CD4-positive, alpha-beta T cell treated with Interleukin-17A for 4 hours (primary cell): ENCODE results near the gene IGFN1.

Source experiments
- DNase-seq: peaks from one replicate; pipeline ENCODE4 v3.0.0-alpha.2; 2020; ENCODE audit warnings: mixed read lengths

Gene IGFN1

DNA sequence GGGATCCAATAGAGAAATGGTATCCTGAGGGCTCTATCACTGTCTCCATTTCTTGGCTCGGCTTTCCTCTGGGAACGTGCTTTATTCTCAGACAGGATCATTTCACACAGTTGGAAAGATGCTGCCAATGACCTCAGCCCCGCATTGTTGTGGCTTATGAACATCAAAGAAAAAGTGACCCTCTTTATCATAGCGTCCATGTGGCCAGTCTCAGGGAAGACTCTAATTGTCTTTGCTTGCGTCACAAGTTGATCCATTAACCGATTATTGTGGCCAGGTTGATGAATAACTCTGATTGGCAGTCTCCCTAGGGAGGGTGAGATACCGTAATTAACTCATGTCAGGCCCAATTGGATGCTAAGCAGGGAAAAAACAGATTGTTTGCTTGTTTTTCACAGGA, 26.0 kb upstream of the IGFN1 start:
- no peak for DNase-seq

DNA sequence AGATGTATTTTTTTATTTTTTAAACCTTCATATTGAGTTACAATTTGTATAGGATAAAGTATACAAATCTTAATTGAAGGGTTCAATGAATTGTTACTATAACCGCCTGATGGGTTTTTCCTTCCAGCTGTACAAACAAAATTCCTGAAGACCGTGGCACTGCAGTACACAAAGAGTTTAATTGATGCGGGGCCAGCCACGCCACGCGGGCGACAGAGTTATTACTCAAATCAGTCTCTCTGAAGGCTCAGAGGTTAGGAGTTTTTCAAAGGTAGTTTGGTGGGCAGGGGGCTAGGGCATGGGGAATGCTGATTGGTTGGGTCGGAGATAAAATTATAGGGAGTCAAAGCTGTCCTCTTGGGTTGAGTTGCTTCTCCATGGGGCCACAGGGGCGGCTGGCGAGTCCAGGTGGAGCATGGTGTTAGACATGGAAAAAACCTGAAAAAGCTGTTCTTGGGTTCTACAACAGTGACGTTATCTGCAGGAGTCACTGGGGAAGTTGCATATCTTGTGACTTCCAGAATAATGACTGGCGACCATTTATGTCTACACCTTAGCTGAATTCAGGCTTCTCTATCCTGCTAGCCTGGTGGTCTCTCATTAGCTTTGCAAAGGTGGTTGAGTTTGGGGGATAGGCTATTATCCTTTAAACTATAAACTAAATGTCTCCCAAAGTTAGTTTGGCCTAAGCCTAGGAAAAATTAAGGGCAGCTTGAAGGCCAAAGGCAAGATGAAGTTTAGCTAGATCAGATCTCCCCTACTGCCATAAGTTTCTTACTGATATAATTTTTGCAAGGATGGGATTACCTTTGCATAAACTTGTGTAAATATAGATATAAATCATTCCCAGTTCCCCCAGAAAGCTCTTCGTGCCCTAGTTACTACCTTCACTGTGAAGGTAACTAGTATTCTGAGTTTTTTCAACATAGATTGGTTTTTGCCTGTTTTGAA, 23.3 kb upstream of the IGFN1 start:
- no peak for DNase-seq

DNA sequence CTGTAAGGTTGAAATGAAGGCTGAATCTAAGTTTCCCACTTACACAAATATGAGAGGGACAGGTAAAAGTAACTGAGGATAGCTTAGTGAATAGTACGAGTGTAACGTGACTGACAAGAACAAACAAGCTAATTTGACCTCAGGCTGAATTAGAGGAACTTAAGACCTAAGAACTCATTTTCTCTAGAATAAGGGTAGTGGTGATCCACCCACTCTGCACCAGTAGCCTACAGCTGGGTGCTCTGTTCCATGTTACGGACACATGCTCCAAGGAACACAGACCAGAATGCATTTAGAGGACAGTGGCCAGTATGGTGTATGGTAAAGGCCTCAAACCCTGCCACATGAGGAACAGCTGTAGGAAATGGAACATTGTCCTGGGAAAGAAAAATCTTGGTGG, 21.4 kb upstream of the IGFN1 start:
- no peak for DNase-seq

DNA sequence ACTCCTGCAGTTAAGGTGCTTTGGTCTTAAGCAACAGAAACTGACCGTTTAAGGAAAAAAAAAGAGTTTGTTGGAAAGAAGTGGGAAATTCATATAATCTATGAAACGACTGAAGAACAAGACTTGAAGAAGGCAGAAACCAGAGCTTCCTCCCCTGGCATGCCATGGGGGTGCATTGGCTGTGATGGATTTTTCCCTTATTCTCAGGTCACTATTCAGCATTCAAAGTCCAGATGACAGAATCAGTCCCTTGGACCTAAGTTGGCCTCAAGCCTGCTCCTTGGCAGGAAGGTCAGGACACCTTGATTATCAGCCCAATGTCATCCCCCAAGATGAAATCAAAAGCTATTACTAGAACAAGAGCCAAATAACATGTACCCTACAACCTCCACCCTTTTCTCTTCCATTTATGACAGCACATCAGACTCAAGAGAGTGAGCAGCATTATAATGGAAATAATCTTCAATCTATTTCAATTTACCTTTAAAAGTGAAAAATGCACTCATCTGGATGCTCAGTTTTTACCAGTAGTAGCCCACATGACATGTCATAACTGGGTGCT, 20.6 kb upstream of the IGFN1 start:
- no peak for DNase-seq

DNA sequence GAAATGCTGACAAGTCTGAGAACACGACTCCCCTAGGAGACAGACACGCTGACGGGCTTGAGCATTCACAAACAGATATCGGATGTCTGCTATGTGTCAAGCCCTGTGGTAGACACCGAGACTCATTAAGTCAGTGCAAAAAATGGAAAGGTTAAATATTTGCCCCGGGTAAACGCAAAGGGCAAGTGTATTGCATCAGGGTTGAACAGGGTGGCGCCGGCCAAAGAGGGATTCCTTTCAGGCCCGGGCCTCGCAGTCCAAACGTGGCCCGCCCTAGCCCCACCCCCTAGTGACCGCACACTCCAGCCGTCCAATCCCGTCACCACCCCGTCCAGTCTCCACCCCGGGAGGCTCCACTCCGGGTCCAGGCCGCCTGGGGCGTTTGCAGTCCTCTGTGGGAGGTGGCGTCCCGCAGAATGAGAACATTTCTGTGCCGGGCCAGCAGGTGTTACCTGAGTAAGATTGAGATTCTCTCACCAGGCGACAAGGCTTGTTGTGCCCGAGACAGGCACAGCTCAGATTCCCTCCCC, 20.0 kb upstream of the IGFN1 start:
- peak; percentile 79 for DNase-seq

DNA sequence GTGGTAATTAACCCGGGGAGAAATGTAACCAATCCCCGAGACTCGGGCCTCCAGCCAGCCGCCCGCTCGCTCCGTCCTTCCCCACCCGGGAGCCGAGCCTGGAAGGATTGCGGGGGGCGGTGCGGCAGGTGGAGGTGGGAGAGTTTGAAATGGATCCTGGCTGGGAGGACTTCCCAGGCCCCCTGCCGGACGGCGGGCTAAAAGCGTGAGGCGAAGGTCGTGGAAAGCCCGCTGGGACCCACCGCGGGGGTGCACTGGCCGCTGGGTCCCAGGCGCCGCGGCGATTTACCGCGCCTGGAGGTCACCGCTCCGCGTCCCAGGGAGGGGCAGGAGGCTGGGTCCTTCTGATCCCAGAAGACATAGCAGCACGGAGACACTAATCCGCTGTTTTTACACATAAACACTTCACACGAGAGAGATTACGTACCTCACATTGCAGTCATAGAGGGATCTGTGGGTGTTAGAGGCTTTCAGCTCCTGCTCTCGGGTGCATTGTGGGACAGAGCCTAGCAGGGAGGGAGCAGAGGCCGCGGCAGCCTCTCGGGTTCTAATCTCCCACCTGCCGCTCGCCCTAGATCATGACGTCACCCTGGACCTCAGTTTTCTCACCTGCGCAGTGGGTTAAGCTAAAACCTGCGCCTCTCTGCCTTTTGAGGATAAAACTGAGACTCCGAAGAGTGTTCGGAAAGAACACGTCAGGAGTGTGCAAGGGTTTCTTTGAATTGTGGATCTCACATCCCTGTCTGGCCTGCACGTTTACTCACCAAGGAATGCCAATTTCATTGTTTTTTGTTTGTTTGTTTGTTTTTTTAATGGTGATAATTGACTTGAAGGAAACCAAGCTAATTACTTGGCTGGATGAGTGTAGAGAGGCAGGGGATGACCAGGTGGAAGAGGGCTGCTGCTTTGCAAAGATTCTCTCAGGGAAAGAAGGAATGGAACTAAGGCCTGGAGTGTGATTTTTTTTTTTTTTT, 19.3 kb upstream of the IGFN1 start:
- peak; percentile 41 for DNase-seq

DNA sequence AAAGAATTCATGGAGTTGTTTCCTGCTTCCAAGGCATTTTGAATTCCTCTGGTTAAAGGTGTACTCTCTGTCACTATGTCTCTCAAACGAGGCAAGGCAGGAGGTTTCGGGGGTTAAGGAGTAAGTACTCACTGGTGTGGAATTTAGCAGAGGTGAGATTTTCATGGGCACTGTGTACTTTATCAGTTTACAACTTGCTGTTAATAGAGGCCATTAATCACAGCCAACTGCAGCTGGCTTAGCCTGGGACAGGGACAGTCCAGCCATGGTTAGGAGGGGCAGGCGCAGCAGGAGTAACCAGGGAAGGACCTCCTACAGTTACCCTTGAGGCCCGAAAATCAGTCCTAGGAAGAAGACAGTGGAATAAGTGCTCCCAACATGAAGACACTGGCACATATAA, 18.3 kb upstream of the IGFN1 start:
- DNase-seq, result no peak

DNA sequence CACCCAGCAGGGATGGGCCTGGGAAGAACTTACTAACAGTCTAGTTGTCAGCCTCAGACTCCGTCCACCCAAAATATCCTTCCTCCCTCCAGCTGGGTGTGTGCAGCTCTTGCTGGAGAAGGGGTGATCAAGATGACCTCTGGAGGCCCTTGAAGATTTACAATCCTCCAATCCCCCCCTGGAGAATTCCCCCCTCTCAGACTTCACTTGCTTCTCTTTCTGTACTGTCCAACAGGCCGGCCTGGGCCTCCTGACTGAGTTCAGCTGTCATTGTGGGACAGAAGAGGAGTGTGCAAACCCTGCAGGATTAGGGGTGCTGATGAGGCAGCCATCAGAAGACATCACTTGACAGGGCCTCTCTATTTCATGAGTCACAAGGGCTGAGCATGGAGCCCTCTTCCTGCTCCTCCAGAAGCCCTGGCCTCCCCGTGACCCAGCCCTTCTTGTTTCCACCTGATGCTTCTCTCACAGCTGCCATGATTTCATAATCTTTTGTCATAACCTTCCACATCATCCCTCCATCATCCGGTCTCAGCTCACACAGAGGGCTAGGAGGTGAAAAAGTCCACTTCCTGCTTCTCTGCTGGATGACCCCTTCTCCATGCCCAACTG, 17.5 kb upstream of the IGFN1 start:
- DNase-seq, result no peak

DNA sequence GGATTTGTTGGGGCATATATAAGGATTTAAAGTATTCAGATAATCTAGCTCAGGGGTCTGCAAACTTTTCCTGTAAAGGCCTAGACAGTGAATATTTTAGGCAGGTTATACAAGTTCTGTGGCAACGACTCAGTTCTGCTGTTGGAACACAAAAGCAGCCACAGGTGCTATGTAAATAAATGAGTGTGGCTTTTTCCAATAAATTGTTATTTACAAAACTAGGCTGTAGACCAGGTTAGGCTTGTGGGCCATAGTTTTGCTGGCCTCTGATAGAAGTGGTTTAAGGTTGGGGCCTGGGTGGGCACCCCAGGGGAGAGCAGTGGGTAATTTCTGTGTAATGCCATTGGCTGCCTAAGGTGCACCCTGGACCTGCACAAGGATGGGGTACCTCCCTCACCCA, 16.9 kb upstream of the IGFN1 start:
- DNase-seq, result no peak

DNA sequence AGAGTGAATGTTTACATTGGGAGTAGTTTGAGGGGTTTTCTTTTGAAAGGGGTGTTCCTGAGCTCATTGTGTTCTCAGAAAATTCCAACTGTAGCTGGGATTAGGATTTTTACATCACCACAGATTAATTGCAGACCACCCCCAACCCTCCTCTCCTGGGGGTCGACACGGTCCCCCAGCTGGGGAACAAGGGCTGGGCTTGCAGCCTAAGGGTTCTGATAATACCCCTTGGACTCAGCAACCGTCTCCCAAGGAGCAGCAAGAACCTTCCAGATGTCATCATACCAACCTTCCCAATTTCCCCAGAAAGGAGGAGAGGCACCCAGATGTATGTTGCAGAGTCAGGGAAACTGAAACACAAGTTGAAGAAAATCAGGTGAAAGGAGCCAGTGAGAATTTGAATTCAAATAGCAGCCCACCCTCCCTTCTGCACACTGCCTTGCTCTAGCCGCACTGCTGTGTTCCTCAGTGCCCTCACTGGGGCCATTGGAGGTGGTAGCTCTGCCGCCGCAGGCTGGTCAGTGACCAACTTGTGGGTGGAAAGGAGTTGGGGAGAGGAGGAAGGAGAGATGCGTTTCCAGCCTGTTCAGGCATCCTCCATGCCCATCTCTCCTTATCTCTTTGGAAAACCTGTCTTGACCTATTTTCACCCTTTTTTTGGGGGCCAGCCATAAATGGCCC, 14.7 kb upstream of the IGFN1 start:
- no peak for DNase-seq

DNA sequence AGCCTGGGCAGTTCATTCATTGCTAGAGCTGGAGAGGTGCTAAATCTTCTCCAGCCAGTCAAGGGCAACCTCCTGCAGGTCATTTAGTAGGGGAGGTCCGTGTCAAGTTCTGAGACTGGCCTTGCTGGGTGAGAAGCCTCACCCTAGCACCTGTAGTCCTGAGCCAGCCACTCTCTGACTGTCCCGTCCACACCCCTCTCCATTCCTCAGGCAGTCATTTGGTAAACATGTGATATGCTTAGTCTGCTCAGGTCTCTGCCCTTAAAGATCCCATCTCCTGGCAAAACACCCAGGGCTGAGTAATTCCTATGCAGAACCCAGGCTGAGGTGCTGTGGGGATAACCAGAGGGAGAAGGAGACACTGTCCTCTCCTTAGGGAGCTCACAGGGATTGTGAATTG, 13.7 kb upstream of the IGFN1 start:
- no peak for DNase-seq

DNA sequence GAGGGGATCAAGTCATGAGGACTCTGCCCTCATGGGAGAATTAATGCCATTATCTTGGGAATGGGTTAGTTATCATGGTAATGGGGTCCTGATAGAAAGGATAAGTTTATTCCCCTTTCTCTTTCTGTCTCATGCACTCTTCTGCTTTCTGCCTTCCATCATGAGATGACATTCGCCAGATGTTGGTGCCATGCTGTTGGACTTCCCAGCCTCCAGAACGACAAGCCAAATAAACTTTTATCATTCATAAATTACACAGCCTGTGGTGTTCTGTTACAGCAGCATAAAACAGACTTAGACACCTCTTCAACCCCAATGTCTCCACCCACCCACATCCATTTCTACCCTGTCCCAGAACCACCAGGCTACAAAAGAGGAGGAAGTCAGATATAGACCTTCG, 11.9 kb upstream of the IGFN1 start:
- no peak for DNase-seq

DNA sequence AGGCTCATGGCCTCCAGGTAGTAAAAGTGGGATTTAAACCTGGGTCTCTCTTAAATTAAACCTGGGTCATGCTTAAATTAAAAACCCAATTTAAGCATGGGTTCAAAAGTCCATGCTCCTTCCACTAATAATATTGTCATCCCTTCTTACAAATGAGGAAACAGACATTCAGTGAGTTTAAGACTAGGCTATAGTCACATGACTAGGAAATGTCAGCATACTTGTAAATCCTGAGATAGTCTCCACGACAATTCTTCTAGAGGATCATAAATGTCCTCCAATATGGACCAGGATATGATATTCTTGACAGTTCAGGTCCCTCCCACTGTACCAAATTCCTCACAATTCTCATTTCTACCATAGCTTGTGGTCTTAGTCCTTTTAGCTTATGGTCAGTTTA, 10.5 kb upstream of the IGFN1 start:
- DNase-seq, result no peak

DNA sequence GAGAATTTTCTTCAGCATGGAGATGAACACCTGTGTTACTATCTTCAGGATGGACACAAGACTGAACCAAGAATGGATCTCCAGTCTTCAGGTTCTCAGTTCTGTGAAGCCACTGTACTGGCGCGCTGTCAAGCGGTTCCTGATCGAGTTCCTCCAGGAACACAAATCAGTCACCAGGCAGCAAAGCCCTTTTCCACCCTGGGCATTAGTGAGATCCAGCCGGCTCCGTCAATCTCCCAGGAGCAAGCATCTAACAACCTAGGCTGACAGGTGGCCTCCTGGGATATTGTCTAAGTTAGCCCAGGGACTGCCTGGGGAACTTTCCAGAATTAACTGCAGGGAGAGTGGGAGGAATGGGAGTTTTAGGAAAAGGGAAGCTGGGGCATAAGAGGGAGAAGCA, 9.7 kb upstream of the IGFN1 start:
- DNase-seq, result no peak

DNA sequence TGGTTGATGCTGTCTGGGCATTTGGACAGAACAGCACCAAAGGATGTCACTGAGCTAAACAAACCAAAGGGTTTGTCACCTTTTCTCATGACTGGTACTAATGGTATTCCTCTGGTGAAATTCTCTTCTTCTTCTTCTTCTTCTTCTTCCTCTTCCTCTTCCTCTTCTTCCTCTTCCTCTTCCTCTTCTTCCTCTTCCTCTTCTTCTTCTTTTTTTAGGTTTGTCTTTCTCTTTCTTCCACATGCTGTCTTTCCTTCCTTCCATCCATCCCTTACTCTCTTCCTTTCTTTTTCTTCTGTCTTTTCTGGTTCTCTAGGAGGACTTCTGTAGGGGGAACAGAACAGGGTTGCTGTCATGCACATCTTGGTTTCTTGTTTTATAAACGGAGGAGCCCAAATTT, 9.3 kb upstream of the IGFN1 start:
- no peak for DNase-seq

DNA sequence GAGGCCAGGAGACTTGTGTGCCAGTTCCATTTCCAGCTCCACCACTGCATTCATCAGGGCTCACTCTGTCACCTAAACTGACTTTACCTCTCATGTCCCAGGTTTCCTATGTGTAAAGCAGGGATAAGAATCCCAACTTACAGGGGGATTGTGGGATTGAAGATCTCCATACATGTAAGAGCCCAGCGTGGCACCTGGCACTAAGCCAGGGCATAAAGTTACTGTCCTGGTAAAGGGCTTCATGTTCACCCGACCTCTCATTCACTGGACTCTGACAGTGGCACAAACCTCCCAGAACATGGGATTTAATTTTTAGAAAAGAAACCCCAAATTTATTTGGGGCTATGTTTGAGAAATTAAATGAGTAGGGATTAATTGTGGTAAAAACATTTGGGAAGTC, 8.9 kb upstream of the IGFN1 start:
- no peak for DNase-seq

DNA sequence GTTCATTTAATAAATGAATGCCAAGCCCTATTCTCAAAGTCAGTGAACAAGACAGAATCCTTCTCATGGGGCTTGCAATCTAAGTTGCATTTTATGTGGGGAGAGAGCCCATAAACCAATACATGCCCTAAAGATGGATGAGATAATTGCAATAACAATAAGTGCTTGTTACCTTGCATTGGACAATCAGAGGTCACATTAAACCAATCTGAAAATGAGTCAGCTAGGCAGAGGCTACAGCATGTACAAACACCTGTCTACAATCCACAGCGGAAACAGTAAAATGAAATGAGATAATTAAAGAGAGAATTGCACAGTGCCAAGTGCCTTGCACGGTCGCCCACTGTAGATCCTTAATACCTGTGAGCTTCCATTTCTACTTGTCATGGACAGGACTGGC, 7.4 kb upstream of the IGFN1 start:
- DNase-seq, result no peak

DNA sequence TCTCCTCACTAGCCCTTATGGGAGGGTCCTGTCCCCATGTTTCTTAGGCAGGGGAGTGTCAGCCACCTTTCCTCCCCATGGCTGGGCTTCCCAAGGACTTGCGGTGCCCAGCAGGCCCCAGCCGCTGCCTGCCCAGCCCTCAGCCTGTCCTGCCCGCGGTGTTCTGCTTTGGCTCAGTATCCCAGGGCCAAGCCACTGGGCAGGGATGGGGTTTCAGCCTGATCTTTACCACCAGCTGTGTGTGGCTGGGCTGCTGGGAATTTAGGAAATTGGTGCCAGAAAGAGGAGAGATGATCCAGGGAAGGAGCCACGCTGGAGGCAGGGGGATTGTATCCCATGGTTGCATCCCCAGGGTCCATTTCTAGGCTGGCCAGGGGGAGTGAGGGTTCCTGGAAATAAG, 6.9 kb upstream of the IGFN1 start:
- no peak for DNase-seq

DNA sequence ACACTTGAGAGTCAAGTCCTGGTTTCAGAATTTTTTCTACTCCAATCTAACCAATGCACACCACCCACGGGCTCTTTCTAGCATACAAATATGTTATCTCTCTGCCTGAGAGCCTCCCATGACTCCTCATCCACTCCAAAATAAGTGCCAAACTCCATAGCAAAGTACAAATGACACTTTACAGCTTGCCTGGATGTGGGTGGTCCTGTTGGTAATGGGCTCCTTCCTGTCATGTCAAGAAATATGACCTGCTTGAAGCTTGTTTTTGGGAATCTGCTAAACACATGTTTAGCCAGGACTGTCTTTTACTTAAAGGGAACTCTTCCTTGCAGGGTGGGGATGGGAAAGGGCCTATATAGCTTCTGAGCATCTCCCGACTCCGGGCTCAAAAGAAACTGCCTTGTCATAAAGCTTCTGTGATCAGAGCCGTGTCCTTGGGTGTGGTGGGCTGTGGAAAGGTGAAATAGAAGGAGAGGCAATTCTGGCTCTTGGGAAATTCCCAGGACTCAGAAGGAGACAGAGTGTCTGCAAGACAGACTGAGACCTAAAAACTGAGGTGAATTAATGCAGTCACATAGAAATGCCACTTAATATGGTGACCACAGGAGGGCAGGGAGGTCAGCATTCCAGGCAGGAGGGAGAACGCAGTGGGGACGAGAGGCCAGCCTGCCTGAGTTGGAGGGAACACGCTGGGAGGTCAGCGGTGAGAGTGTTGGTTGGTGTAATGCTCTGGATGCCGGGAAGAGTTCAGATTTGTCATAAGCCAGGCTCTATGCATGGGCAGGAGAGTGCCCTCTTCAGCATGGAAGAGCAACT, 6.1 kb upstream of the IGFN1 start:
- DNase-seq, result no peak

DNA sequence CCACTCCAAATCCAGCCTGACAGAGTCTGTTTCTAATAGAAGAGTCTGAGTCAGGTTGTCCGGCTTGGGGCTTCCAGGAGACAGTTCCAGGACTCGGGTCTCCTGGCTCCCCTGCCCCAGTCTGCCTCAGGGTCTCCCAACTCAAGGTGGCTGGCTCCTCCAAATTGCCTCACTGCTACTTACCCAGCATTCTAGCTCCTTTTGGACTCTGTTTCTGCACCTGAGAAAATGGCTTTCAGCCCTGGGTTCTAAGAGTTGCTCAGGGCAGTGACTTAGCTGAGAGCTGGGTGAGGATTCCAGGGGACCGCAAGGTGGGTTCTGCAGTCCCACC, 5.5 kb upstream of the IGFN1 start:
- DNase-seq, result no peak

DNA sequence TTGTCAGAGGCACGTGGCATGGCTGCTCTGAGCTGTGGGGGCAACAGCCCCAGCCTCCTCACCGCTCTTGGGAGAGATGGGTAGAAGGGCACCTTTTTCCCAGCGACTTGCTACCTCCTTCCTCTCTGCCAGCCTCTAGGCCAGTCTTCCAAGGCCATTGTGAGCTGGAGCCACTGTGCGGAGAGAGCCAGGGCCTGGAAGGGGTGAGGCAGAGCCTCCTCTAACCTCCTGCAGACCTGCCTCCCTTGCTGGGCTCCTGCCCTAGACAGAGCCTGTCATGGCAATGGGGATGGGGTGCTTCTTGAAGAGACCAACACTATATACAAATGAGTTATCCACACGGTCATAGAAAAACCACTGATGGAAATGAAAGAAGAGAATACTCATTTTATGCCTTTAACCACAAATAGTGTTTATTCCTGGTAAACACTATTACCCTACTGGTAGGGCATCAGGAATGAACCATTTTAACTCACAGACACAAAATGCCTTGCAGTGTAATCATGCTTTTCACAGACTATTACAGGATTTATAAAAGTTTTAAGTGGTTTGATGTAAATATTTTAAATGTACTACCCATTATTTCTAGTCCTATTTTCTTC, 5.0 kb upstream of the IGFN1 start:
- DNase-seq, result no peak
